Activated T-cell treated with anti-CD3 and anti-CD28 coated beads, Interleukin-2, amount 50 U/mL, for 48 hours (primary cell): ENCODE data around the gene FNIP1.
A peak's percentile ranks its signal among the peaks of the same experiment; 100 is the strongest.
"Not testable (repeated sequence)": the region's sequence is repeated elsewhere in the genome, so short reads cannot be mapped to it uniquely, and the experiment has no call there.

Source experiments
- DNase-seq, 2 experiments: peaks; one replicate each; pipeline ENCODE4 v3.0.0-alpha.2; 2020

FNIP1 gene

GRCh38 chr5:131682826-131683225 is 114.0 kb downstream of the FNIP1 start:
- DNase-seq, result no peak

DNA sequence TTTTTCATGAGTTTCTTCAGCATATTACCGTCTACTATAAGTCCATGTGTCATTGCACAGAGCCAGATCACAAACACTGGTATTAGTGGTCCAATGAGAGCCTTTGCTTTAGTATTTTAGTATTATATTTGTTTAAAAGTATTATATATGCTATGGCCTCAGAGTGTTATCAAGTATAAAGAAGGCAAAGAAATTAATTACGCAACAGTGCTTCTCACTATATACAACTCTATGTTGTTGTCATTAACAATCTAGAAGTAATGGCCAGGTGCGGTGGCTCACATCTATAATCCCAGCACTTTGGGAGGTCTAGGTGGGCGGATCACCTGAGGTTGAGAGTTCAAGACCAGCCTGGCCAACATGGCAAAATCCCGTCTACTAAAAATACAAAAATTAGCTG is 114.6 kb downstream of the FNIP1 start:
- no peak for DNase-seq

DNA sequence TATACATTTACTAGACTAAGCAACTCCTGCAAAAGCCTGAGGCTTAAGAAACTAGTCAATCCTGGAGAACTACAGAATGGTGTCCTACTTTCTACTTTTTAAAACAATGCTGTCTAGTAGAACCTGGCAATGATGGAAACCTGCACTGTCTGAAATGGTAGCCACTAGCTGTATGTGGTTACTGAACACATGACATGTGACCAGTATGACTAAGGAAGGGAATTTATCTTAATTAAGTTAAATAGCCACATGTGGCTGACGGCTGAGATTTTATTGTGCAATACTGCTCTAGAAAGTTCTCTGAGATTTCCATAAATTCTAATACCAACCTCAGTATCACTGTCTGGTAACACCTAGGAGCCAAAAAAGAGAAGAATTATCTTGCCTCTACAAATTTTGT is 116.9 kb downstream of the FNIP1 start:
- no peak for DNase-seq

DNA sequence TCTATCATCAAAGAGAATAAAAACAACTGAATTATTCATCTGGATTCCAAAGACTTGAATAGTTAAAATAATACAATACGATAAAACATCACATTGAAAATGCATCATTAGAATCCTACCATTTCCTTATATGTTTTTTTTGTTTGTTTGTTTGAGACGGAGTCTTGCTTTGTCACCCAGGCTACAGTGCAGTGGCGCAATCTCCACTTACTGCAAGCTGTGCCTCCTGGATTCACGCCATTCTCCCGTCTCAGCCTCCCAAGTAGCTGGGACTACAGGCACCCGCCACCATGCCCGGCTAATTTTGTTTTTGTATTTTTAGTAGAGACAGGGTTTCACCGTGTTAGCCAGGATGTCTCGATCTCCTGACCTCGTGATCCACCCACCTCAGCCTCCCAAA is 118.5 kb downstream of the FNIP1 start:
- not testable (repeated sequence) for DNase-seq

GRCh38 chr5:131677115-131677514 is 119.7 kb downstream of the FNIP1 start:
- DNase-seq, result no peak

GRCh38 chr5:131672776-131673175 is 124.0 kb downstream of the FNIP1 start:
- no peak for DNase-seq

DNA sequence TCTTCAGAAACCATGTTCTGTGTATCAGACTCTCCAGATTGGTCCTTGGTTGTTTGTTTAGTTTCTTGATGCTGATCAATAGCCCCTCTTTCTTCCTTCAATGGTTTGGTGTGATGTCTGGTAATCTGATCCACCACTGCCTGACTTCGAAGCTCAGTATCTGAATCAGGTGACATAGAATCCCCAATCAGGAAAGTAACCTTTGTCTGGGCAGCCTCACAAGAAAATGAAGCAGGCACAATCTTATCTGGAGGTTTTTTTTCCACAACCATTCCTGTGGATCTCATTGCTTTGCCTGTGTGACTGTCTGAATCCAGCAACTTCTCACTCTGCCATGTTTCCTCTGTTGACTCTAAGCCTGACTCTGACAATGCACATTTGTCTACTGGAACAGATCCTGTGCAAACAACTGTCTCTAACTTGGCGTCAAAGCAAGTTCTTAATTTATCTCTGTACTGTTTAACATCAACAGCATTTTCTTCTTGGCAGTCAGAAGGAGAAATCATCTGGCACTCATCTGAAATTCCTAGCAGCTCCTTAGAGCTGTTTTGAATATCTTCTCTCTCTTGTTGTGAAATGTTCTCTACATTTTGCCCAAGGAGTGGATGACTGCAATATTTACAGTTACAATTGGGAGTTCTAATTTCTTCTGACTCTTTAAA is 124.7 kb downstream of the FNIP1 start:
- DNase-seq, result no peak

DNA sequence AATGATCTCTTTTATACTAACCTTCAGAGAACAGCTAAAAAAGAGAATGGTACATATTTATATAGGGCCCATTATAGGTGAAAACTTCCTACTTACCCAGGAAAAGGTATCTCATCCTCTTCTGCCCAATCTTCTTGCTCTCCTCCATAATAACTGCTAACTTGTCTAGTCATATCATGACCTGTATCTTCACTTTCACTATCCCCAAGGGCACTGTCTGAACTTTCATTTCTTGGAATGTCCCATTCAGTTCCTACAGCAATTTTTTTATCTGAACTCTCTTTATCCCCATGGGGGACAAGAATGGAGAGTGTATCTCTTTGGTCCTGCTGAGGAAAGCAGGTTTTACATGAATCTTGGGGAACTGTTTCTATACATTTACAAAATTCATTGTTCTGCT is 125.4 kb downstream of the FNIP1 start:
- DNase-seq, result no peak

DNA sequence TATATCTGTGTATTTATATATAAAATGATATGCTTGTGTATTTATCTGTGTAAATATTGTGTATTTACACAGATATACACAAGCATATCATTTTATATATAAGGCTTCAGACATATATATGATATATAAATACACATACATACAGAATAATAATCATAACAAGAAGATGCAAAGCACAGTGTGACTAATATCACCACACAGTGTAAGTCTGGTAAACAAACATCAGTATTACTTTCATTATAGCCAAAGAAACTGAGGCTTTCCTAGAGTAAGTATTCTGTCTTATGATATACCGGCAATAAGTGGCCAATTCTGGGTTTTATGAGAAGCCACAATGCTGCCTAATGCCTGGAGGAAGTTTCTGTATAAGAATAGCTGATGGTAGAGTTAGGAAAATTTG is 131.9 kb downstream of the FNIP1 start:
- no peak for DNase-seq

DNA sequence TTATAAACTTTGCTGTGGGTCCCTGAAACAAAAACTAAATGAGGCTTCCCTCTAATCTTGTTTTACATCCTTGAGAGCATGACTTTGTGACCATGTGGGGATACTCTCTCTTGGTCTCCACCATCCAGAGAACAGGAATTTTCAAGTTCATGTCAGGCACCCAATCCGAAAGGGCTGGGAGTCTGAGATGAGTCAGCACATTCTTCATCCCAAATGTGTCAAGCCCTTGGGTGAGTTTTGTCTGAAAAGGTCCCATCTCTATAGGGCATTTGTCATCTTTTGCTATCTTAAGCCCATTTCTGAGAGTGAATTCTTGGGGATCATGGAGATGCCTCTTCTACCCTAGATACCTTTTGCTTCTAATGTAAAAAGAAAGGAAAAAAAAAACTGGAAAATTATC is 134.9 kb downstream of the FNIP1 start:
- DNase-seq, result no peak

GRCh38 chr5:131659841-131660240 is 137.0 kb downstream of the FNIP1 start:
- DNase-seq, result no peak

- no peak for DNase-seq
These were observed 137.5 kb downstream of the FNIP1 start for GRCh38 chr5:131659290-131659689.

- no peak for DNase-seq
These were observed 142.0 kb downstream of the FNIP1 start for GRCh38 chr5:131654776-131655175.

DNA sequence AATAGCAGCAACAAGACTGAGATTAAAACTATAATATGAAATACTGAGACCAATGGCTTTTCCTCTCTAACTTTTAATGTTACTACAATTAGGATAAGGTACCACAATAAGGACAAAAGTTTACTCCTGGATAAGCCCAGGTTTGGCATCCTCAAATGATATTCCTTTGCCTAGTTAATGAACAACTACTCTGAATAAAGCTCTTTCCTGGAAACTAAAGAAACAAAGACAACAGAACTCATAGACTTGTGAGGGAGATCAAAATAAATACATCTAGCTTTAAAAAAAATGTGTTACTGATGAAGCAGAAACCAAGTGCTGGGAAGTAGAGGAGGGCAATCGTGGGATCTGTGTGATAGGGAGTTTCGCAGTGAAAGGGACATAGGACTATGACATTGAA is 142.5 kb downstream of the FNIP1 start:
- DNase-seq, result no peak

DNA sequence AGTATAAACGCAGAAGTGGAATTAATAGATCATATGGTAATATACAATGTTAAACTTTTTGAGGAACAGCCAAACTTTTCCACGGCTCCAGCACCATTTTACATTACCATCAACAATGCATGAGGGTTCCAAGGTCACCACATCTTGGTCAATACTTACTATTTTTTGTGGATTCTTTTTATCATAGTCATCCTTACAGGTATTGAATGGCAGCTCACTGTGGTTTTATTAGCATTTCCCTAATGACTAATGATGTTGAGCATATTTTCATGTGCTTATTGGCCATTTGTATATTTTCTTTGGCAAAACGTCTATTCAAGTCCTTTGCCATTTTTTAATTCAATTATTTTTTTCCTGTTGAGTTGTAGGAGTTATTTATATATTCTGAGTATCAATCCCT is 147.7 kb downstream of the FNIP1 start:
- no peak for DNase-seq

DNA sequence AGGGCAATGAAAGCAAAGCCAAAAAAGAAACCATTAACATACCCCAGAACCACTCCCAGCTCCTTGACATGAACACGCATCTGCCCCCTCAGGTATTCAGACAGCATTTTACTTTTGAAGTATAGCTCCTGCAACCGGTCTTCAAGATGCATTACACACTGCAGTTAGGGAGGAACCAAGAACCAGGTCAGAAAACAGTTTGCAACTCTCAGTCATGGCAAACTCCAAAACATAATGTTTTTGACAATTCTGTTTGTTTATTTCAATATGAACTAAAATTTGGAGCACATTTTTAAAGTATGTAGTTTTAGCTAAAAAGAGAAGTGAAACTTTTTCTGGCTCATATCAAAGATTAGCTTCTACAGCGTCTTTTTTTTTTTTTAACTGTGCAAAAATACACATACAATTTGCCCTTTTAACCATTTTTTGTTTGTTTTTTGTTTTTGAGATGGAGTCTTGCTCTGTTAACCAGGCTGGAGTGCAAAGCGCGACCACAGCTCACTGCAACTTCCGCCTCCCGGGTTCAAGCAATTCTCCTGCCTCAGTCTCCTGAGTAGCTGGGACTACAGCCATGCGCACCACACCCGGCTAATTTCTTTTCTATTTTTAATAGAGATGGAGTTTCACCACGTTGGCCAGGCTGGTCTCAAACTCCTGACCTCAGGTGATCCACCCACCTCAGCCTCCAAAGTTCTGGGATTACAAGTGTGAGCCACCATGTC is 149.6 kb downstream of the FNIP1 start:
- DNase-seq, result no peak

GRCh38 chr5:131644822-131645221 is 152.0 kb downstream of the FNIP1 start:
- DNase-seq, result no peak

DNA sequence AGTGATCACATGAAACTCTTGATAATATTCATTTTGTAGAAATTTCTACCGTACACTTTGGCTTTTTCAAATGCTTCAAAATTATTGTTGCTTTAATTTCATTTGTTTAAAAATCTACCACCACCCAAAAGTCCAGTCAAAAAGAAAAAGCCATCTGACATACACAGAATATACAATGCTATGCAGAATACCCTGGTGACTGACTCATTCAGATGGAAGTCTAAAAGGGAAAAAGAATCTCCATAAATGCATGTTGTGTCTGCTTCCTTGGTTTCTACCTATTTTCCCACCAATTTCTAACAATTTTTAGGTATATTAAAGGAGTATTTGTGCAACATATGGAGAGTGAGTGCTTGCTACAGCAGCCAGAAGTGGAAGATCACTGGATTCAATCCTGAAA is 152.4 kb downstream of the FNIP1 start:
- no peak for DNase-seq

DNA sequence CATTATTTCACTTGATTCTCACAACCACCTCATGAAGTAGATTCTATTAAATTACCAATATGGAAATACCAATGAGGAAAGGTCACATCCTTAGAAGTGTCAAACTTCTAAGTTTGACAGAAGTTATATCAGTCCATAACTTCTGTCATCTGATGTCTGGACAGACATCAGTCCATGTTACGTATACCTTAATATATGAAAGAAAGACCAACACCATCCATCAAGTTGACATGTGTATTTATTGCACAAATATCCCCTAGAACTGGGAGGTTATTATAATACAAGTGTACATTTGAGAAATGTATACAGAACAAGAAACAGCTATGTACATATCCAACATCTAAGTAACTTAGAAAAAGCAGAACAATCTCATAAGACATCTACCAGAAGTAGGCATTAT is 155.3 kb downstream of the FNIP1 start:
- no peak for DNase-seq

GRCh38 chr5:131640043-131640856 is 156.6 kb downstream of the FNIP1 start:
- peak; percentile 56 to 72 for DNase-seq

DNA sequence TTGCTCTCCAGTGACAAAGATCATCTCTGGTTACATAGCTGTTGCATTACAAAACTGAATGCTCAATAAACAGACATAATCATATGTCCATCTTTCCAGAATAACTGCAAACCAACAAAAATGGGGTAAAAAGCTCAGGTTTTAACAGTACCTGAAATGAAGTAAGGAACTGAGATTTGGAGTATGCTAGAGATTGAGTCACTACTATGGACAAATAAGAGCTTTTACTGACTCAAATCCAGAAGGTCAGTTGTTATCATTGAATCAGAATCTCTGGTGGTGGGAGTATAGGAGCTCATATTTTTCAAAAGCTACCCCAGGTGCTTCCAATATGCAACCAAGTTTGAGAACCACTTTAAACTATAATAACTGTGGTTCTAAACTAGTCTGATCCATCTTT is 157.7 kb downstream of the FNIP1 start:
- no peak for DNase-seq

- DNase-seq, result no peak
These were observed 159.1 kb downstream of the FNIP1 start for GRCh38 chr5:131637694-131638093.

DNA sequence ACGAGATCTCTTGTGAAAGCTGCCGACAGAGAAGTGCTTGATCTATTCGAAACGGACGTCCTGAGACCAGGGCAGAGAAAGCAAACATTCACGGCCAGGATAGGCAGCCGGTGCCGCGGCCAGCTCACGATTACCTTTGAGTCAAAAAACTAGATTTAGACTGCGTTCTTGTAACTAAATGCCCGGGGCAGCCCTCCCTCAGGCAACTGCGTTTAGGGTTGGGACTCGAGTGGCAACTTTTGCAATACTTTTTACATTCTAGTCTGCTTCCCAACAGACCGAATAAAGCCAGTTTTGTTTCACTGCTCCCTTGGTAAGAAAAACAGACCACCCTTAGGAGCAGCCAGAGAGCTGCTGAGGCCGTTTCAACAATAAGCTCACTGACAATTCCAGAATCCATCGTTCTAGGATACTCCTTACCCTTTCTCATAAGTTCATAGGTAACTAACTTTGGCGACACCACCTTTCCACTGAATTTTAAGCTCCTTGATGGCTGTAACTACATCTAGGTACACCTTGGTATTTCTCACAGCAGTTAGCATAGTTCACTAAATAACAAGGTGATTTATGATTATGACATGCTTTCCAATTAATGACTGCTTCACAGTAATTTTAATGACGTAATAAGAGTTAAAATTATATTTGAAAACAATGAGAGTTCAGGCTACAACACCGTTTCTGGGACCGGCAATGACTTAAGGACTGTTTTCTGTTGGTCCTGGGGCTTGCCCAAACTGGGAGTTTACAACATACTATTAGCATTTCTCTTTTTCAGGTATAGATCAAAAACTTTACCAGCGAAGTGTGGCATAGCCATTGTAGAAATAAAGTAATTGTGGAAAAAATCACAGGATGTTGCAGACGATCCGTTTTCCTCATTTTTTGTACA is 160.9 kb downstream of the FNIP1 start:
- DNase-seq, result no peak
